HepG2 (cell line): Measurements from ENCODE around the gene GPR82. TPM values are rescaled to one million over a fixed set of nuclear protein-coding genes. Genes with fewer than 3 reads are reported as not detected.

ENCODE experiments used
- DNMT3B ChIP-seq: conservative IDR thresholded peaks from 2 replicates; pipeline ENCODE4 v1.6.1; 2016; ENCODE audit warnings: missing biosample characterization, control low read depth
- FOXK2 ChIP-seq: fragments of 450-650 bp; IDR thresholded peaks from 2 replicates; pipeline ENCODE4 v1.6.1; 2016
- NFIC ChIP-seq: IDR thresholded peaks from 2 replicates; pipeline ENCODE4 v1.6.1; 2012; ENCODE audit warnings: mild to moderate bottlenecking, low read length, inconsistent platforms
- NKX3-1 ChIP-seq: sonication (generic); formaldehyde crosslinking; IDR thresholded peaks from 2 replicates; pipeline ENCODE4 v1.5.0; 2020; ENCODE audit warnings: missing genetic modification reagents
- TP53 ChIP-seq: sonication (generic); formaldehyde crosslinking; conservative IDR thresholded peaks from 2 replicates; pipeline ENCODE4 v1.4.0; 2020; ENCODE audit warnings: missing genetic modification reagents
- TRAFD1 ChIP-seq: sonication (generic); formaldehyde crosslinking; IDR thresholded peaks from 2 replicates; pipeline ENCODE4 v1.5.1; 2020; ENCODE audit warnings: missing genetic modification reagents, mild to moderate bottlenecking, borderline replicate concordance
- YEATS4 ChIP-seq: sonication (generic); formaldehyde crosslinking; IDR thresholded peaks from 2 replicates; pipeline ENCODE4 v1.4.0; 2020; ENCODE audit warnings: missing genetic modification reagents, borderline replicate concordance
- ZNF432 ChIP-seq: sonication (generic); formaldehyde crosslinking; IDR thresholded peaks from 2 replicates; pipeline ENCODE4 v1.5.0; 2020; ENCODE audit warnings: missing genetic modification reagents, mild to moderate bottlenecking, borderline replicate concordance
- ZNF501 ChIP-seq: sonication (generic); formaldehyde crosslinking; IDR thresholded peaks from 2 replicates; pipeline ENCODE4 v1.5.1; 2020; ENCODE audit warnings: mild to moderate bottlenecking, moderate library complexity, missing genetic modification reagents
- polyA plus RNA-seq, 8 experiments: library from polyadenylated mRNA; depleted of rRNA in 3 of 8; stranded (reverse) in 7 of 8; unstranded in 1 of 8; fragments of >200 nt; fragmentation: Illumina TruSeq in 4 of 8; extraction: Trizol in 4 of 8; gene quantifications; 2 replicates each; pipeline versions ENCODE4 v1.2.1 to v1.2.3, GENCODE V29; 2011 to 2016; ENCODE audit warnings: low read depth in 4 of 8, missing spikeins in 1 of 8, mixed read lengths in 1 of 8; ENCODE audit not compliant: insufficient read depth in 1 of 8
- total RNA-seq, 5 experiments: library from RNA; depleted of rRNA; stranded (reverse); fragments of >200 nt; fragmentation: Illumina TruSeq; extraction: Trizol; gene quantifications; 2 replicates each; pipeline ENCODE4 v1.2.3, GENCODE V29; 2016; ENCODE audit warnings: low read depth in 1 of 5
- TF ChIP-seq, protein P1 (sequence below): sonication (generic); formaldehyde crosslinking; IDR thresholded peaks from 2 replicates; pipeline ENCODE4 v1.9.0; 2021; ENCODE audit warnings: missing genetic modification reagents, borderline replicate concordance
- TF ChIP-seq, protein P2 (sequence below): sonication (generic); formaldehyde crosslinking; IDR thresholded peaks from 2 replicates; pipeline ENCODE4 v1.4.0; 2020; ENCODE audit warnings: mild to moderate bottlenecking, low read depth, missing genetic modification reagents

GPR82 gene
- total and polyA plus RNA-seq, 2 of the 13 experiments (the other 11 are each of a cell fraction or from before 2014, with no cell fraction given): not detected

DNA sequence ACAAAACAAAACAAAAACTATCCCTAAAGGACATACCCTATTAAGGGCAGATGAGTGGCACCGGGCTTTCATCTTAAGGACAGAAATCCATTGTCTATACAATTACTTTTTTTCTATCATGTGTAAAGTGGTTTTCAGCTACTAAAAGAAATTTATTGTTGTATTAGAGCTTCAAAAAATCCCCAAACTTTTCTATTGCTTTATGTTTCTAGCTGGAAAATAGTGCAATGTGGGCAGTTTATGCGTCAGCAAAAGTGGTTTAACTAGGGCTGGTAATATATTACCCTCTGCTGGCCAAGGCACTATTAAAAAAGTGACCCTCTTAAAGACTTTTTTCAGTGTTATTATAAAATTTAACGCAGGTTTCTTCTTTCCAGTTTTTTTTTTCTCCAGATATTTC, 15.5 kb upstream of the GPR82 start (continued):
- TF ChIP-seq, protein P1, sequence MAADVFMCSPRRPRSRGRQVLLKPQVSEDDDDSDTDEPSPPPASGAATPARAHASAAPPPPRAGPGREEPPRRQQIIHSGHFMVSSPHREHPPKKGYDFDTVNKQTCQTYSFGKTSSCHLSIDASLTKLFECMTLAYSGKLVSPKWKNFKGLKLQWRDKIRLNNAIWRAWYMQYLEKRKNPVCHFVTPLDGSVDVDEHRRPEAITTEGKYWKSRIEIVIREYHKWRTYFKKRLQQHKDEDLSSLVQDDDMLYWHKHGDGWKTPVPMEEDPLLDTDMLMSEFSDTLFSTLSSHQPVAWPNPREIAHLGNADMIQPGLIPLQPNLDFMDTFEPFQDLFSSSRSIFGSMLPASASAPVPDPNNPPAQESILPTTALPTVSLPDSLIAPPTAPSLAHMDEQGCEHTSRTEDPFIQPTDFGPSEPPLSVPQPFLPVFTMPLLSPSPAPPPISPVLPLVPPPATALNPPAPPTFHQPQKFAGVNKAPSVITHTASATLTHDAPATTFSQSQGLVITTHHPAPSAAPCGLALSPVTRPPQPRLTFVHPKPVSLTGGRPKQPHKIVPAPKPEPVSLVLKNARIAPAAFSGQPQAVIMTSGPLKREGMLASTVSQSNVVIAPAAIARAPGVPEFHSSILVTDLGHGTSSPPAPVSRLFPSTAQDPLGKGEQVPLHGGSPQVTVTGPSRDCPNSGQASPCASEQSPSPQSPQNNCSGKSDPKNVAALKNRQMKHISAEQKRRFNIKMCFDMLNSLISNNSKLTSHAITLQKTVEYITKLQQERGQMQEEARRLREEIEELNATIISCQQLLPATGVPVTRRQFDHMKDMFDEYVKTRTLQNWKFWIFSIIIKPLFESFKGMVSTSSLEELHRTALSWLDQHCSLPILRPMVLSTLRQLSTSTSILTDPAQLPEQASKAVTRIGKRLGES (CRISPR knock-in tag): no peak
- TF ChIP-seq NFIC: no peak
- TF ChIP-seq, protein P2, sequence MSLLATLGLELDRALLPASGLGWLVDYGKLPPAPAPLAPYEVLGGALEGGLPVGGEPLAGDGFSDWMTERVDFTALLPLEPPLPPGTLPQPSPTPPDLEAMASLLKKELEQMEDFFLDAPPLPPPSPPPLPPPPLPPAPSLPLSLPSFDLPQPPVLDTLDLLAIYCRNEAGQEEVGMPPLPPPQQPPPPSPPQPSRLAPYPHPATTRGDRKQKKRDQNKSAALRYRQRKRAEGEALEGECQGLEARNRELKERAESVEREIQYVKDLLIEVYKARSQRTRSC (CRISPR knock-in tag): no peak
- no peak for TF ChIP-seq DNMT3B (CRISPR knock-in tag)
- TF ChIP-seq ZNF432 (CRISPR knock-in tag): no peak
- TF ChIP-seq TRAFD1: no peak
- TF ChIP-seq YEATS4 (CRISPR knock-in tag): no peak
- no peak for TF ChIP-seq NKX3-1 (CRISPR knock-in tag)
- no peak for TF ChIP-seq ZNF501 (CRISPR knock-in tag)
- no peak for TF ChIP-seq FOXK2
- no peak for TF ChIP-seq TP53
